CD4-positive, alpha-beta T cell treated with Interleukin-6 for 4 hours (primary cell): ENCODE results near the gene POTEB3.
"Not testable (repeated sequence)": the region's sequence is repeated elsewhere in the genome, so short reads cannot be mapped to it uniquely, and the experiment has no call there.

Experiments
- DNase-seq: peaks from one replicate; pipeline ENCODE4 v3.0.0-alpha.2; 2020; ENCODE audit warnings: mixed read lengths

The POTEB3 gene

GRCh38 chr15:21440399-21440798 is at the start of gene POTEB3:
Gene POTEB3, minus strand, starts transcription at chr15:21440499. Its CDS starts 488 bp downstream, at chr15:21440011.
- not testable (repeated sequence) for DNase-seq

- DNase-seq: not testable (repeated sequence)
These were observed 13.4 kb upstream of the POTEB3 start for GRCh38 chr15:21453683-21454082.

GRCh38 chr15:21451920-21452563 is 11.7 kb upstream of the POTEB3 start:
- not testable (repeated sequence) for DNase-seq

- not testable (repeated sequence) for DNase-seq
These were observed 11.2 kb upstream of the POTEB3 start for GRCh38 chr15:21451487-21451886.

- not testable (repeated sequence) for DNase-seq
These were observed 32.9 kb downstream of the POTEB3 start for GRCh38 chr15:21407366-21407765.

GRCh38 chr15:21401531-21401930 is 38.8 kb downstream of the POTEB3 start:
- DNase-seq: not testable (repeated sequence)

DNA sequence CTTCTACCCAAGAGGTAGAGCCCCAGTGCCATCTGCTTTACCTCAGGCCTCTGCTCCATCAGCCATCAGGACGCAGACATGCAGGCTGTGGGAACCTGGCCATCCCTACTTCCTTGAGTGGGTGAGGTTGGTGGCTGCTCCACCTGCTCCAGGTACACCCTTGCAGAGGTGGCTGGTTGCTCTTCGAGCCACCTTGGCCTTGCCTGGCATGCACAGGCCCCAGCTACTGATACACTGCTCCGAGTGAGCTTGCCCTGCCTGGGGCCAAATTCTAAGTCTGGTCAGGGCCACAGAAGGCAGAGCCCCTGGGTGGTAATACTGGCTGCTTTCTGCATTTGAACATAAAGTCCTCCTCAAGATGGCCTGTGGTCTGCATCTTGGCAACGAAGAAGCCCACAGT is 41.2 kb downstream of the POTEB3 start:
- DNase-seq: not testable (repeated sequence)

DNA sequence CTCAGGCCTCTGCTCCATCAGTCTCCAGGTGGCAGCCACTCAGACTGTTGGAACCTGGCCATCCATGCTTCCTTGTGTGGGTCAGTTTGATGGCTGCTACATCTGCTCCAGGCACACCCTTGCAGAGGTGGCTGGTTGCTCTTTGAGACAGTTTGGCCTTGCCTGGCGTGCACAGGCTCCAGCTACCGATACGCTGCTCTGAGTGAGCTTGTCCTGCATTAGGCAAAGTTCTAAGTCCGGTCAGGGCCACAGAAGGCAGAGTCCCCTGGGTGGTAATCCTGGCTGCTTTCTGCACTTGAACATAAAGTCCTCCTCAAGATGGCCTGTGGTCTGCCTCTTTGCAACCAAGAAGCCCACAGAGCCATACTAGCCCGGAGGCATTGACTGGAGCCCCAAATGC is 41.8 kb downstream of the POTEB3 start:
- DNase-seq: not testable (repeated sequence)

- not testable (repeated sequence) for DNase-seq
These were observed 42.6 kb downstream of the POTEB3 start for GRCh38 chr15:21397656-21398055.

- not testable (repeated sequence) for DNase-seq
These were observed 43.1 kb downstream of the POTEB3 start for GRCh38 chr15:21397186-21397585.

- DNase-seq: not testable (repeated sequence)
These were observed 54.3 kb downstream of the POTEB3 start for GRCh38 chr15:21385961-21386360.

GRCh38 chr15:21383866-21384485 is 56.3 kb downstream of the POTEB3 start:
- DNase-seq: not testable (repeated sequence)

DNA sequence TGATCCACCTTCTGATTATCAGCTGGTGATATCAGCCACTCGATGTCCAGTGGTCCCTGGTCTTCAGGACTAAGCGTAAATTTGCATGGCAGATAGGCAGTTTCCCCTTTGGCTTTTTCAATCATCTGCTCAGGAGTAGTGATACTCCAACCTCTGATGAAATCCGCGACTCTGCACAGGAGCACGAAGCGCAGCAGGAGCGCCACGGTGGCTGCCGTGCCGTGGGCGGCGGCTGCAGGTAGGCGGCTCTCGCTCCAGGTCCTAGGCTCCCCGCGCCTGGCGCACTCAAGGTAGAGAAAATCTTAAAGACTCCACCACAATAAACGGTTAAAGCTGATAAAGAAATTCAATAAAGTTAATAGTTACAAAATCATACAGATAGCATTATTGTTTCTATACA is 66.6 kb downstream of the POTEB3 start:
- DNase-seq: not testable (repeated sequence)

DNA sequence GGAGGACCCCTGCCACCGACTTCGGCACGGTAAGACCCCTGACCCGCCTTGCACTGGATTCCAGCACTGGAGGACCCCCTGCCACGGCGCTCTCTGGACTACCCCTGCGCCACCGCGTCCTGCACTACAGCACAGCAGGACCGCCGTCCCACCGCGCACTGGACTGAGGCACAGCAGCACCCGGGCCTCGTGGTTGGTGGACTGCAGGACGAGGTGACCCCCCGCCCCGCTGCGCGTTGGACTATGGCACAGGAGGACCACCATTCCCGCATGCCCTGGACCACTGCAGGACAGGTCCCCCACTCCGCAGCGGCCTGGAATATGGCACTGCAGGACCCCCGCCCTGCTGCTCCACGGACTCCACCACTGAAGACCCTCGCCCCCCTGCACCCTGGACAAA is 71.1 kb downstream of the POTEB3 start:
- not testable (repeated sequence) for DNase-seq

- DNase-seq: not testable (repeated sequence)
These were observed 71.7 kb downstream of the POTEB3 start for GRCh38 chr15:21368625-21369024.
